ES-I3 (cell line): ENCODE data around the gene VEZT.

Experiments used
- H3K36me3 ChIP-seq: 2 replicates; pipeline ENCODE4 v1.6.1; 2013; ENCODE audit warnings: mild to moderate bottlenecking, low read length, control low read depth, moderate library complexity; ENCODE audit not compliant: insufficient read depth
- H3K4me1 ChIP-seq: 2 replicates; pipeline ENCODE4 v1.6.1; 2013; ENCODE audit warnings: mild to moderate bottlenecking, control low read depth, low read length; ENCODE audit not compliant: insufficient read depth
- H3K9ac ChIP-seq: 2 replicates; pipeline ENCODE4 v1.6.1; 2013; ENCODE audit warnings: low read depth, mild to moderate bottlenecking, low read length, moderate library complexity
- H3K9me3 ChIP-seq: 2 replicates; pipeline ENCODE4 v1.6.1; 2013; ENCODE audit warnings: mild to moderate bottlenecking, low read length, moderate library complexity; ENCODE audit not compliant: control insufficient read depth, insufficient read depth

VEZT gene

GRCh38 chr12:95217377-95218149 lies at the start of gene VEZT, which contains the start of gene FGD6:
TSS of gene VEZT (plus strand) at chr12:95217807. CDS start at chr12:95217851, 44 bp downstream.
TSS of gene FGD6 (minus strand) at chr12:95217467. CDS start at chr12:95217240, 227 bp downstream.
- Histone ChIP-seq H3K4me1 (peaks cover 12% of the 10 kb centered on the region; the same call in 1 of the 2 replicates), H3K36me3 (no peaks in the 10 kb centered on the region), H3K9me3 (no peaks in the 10 kb centered on the region), H3K9ac (peak within 1 kb of the TSS; percentile 77)

GRCh38 chr12:95168746-95169145 lies 48.9 kb upstream of the VEZT start:
- H3K4me1 ChIP-seq, result no peaks in the 10 kb centered on the region
- peaks cover 2% of the 10 kb centered on the region; the same call in 1 of the 2 replicates for H3K36me3 ChIP-seq
- H3K9me3 ChIP-seq, result no peaks in the 10 kb centered on the region
- no peak overlapping the region for H3K9ac ChIP-seq

- no peak overlapping the region for H3K9ac ChIP-seq
- H3K36me3 ChIP-seq, result peaks cover 2% of the 10 kb centered on the region; the same call in 1 of the 2 replicates
- H3K9me3 ChIP-seq, result no peaks in the 10 kb centered on the region
- H3K4me1 ChIP-seq, result no peaks in the 10 kb centered on the region
Measured at GRCh38 chr12:95169368-95169767, 48.2 kb upstream of the VEZT start.

GRCh38 chr12:95173392-95174251 lies 44.0 kb upstream of the VEZT start:
- Histone ChIP-seq H3K9ac (no peak overlapping the region), H3K36me3 (no peaks in the 10 kb centered on the region; the same call in 1 of the 2 replicates), H3K4me1 (no peaks in the 10 kb centered on the region), H3K9me3 (no peaks in the 10 kb centered on the region)

GRCh38 chr12:95177201-95177768 lies 40.3 kb upstream of the VEZT start:
- no peaks in the 10 kb centered on the region for H3K9me3 ChIP-seq
- H3K4me1 ChIP-seq, result no peaks in the 10 kb centered on the region
- no peak overlapping the region for H3K9ac ChIP-seq
- no peaks in the 10 kb centered on the region for H3K36me3 ChIP-seq

GRCh38 chr12:95178136-95178535 lies 39.5 kb upstream of the VEZT start:
- Histone ChIP-seq H3K9me3 (no peaks in the 10 kb centered on the region), H3K9ac (no peak overlapping the region), H3K36me3 (no peaks in the 10 kb centered on the region), H3K4me1 (no peaks in the 10 kb centered on the region)

GRCh38 chr12:95179011-95179410 lies 38.6 kb upstream of the VEZT start:
- H3K9me3 ChIP-seq, result no peaks in the 10 kb centered on the region
- no peak overlapping the region for H3K9ac ChIP-seq
- no peaks in the 10 kb centered on the region for H3K4me1 ChIP-seq
- no peaks in the 10 kb centered on the region for H3K36me3 ChIP-seq

- no peak overlapping the region for H3K9ac ChIP-seq
- H3K9me3 ChIP-seq, result no peaks in the 10 kb centered on the region
- H3K4me1 ChIP-seq, result no peaks in the 10 kb centered on the region
- H3K36me3 ChIP-seq, result peaks cover 3% of the 10 kb centered on the region; the same call in 1 of the 2 replicates
Measured at GRCh38 chr12:95181103-95181502, 36.5 kb upstream of the VEZT start.

- peaks cover 3% of the 10 kb centered on the region; the same call in 1 of the 2 replicates for H3K36me3 ChIP-seq
- H3K4me1 ChIP-seq, result peaks cover 7% of the 10 kb centered on the region
- no peaks in the 10 kb centered on the region for H3K9me3 ChIP-seq
- no peak overlapping the region for H3K9ac ChIP-seq
Measured at GRCh38 chr12:95182868-95183415, 34.7 kb upstream of the VEZT start.

GRCh38 chr12:95184121-95184520 lies 33.5 kb upstream of the VEZT start:
- Histone ChIP-seq H3K9ac (no peak overlapping the region), H3K9me3 (no peaks in the 10 kb centered on the region), H3K4me1 (peaks cover 17% of the 10 kb centered on the region), H3K36me3 (peaks cover 3% of the 10 kb centered on the region; the same call in 1 of the 2 replicates)

GRCh38 chr12:95185072-95185471 lies 32.5 kb upstream of the VEZT start:
- Histone ChIP-seq H3K9ac (no peak overlapping the region), H3K9me3 (no peaks in the 10 kb centered on the region), H3K4me1 (peaks cover 17% of the 10 kb centered on the region), H3K36me3 (peaks cover 3% of the 10 kb centered on the region; the same call in 1 of the 2 replicates)

- H3K9ac ChIP-seq, result no peak overlapping the region
- peaks cover 17% of the 10 kb centered on the region for H3K4me1 ChIP-seq
- no peaks in the 10 kb centered on the region for H3K9me3 ChIP-seq
- H3K36me3 ChIP-seq, result peaks cover 3% of the 10 kb centered on the region; the same call in 1 of the 2 replicates
Measured at GRCh38 chr12:95185854-95186253, 31.8 kb upstream of the VEZT start.

GRCh38 chr12:95187865-95188415 lies 29.7 kb upstream of the VEZT start:
- no peaks in the 10 kb centered on the region for H3K9me3 ChIP-seq
- peaks cover 17% of the 10 kb centered on the region for H3K4me1 ChIP-seq
- peaks cover 3% of the 10 kb centered on the region; the same call in 1 of the 2 replicates for H3K36me3 ChIP-seq

More at GRCh38 chr12:95187865-95188415, 29.7 kb upstream of the VEZT start:
- no peak overlapping the region for H3K9ac ChIP-seq
